GM19324 (cell line): Measurements from ENCODE around the gene FMO5.
"Not testable (repeated sequence)": the region's sequence is repeated elsewhere in the genome, so short reads cannot be mapped to it uniquely, and the experiment has no call there.

Experiments used
- ATAC-seq: cut with Tn5 transposase; IDR thresholded peaks from one replicate; pipeline ENCODE4 v1.9.1; 2021; ENCODE audit warnings: mild to moderate bottlenecking, moderate library complexity; ENCODE audit not compliant: unreplicated experiment, low FRiP score

FMO5 gene

GRCh38 chr1:147157116-147157515 is 68.0 kb downstream of the FMO5 start:
- ATAC-seq: not testable (repeated sequence)

- ATAC-seq: no peak
Measured at GRCh38 chr1:147156642-147157041, 68.5 kb downstream of the FMO5 start.

GRCh38 chr1:147152772-147153171 is 72.4 kb downstream of the FMO5 start:
- no peak for ATAC-seq

GRCh38 chr1:147151244-147151643 is 73.9 kb downstream of the FMO5 start:
- no peak for ATAC-seq

GRCh38 chr1:147142886-147143285 is 82.3 kb downstream of the FMO5 start:
- ATAC-seq: no peak
